Measurements from ENCODE around the gene WWC2. TPM values are rescaled to one million over a fixed set of nuclear protein-coding genes. Genes with fewer than 3 reads are reported as not detected.

WWC2 gene
- total RNA-seq, 1 donor from 2014 or later = 39.6 TPM

GRCh38 chr4:183080372-183081115 lies 18.5 kb upstream of the WWC2 start:
- Histone ChIP-seq H3K4me2 (no peak overlapping the region), H3K27ac (no peak overlapping the region), H3K9me3 (ENCODE audit: low read depth) (no peaks in the 10 kb centered on the region), H3K4me1 (peaks cover 4% of the 10 kb centered on the region), H4K20me1 (ENCODE audit: low read depth) (no peaks in the 10 kb centered on the region), H3K79me2 (ENCODE audit: low read depth) (no peaks in the 10 kb centered on the region), H3F3A (ENCODE audit: low read depth) (no peaks in the 10 kb centered on the region), H3K27me3 (no peaks in the 10 kb centered on the region), H2AFZ (replicated peaks) (no peak overlapping the region), H3K36me3 (no peaks in the 10 kb centered on the region), H3K9ac (no peak overlapping the region), H3K4me3 (no peak overlapping the region)
- H3K4me1 Mint-ChIP-seq = no peaks in the 10 kb centered on the region
- no peak for TF ChIP-seq CTCF (IDR thresholded peaks at IDR 0.05)
- TF ChIP-seq EZH2phosphoT487 (IDR thresholded peaks at IDR 0.05) = no peak
- no peak for TF ChIP-seq EZH2 (IDR thresholded peaks at IDR 0.05)
- H3K36me3 Mint-ChIP-seq = no peaks in the 10 kb centered on the region
- DNase-seq (ENCODE audit: low spot score) = no peak
- peaks cover 2% of the 10 kb centered on the region for H3K27me3 Mint-ChIP-seq (ENCODE audit: insufficient read depth, low read depth)
- no peaks in the 10 kb centered on the region for H3K9me3 Mint-ChIP-seq
- H3K27ac Mint-ChIP-seq = no peak overlapping the region
- no peak overlapping the region for H3K4me3 Mint-ChIP-seq

- no peaks in the 10 kb centered on the region for H4K20me1 ChIP-seq (ENCODE audit: low read depth)
- no peak overlapping the region for H3K4me2 ChIP-seq
- H3K9me3 ChIP-seq (ENCODE audit: low read depth) = no peaks in the 10 kb centered on the region
- H3K36me3 ChIP-seq = no peaks in the 10 kb centered on the region
- peaks cover 4% of the 10 kb centered on the region for H3K4me1 ChIP-seq
- no peaks in the 10 kb centered on the region for H3K9me3 Mint-ChIP-seq
- H3K27me3 Mint-ChIP-seq (ENCODE audit: insufficient read depth, low read depth) = peaks cover 2% of the 10 kb centered on the region
- H2AFZ ChIP-seq (replicated peaks) = no peak overlapping the region
- H3F3A ChIP-seq (ENCODE audit: low read depth) = no peaks in the 10 kb centered on the region
- no peak overlapping the region for H3K4me3 ChIP-seq
- no peaks in the 10 kb centered on the region for H3K79me2 ChIP-seq (ENCODE audit: low read depth)
- no peak for DNase-seq (ENCODE audit: low spot score)
- no peaks in the 10 kb centered on the region for H3K27me3 ChIP-seq
- H3K4me1 Mint-ChIP-seq = no peaks in the 10 kb centered on the region
- H3K27ac ChIP-seq = no peak overlapping the region
- TF ChIP-seq EZH2 (IDR thresholded peaks at IDR 0.05) (no peak), CTCF (IDR thresholded peaks at IDR 0.05) (no peak), EZH2phosphoT487 (IDR thresholded peaks at IDR 0.05) (no peak)
- H3K4me3 Mint-ChIP-seq = no peak overlapping the region
- H3K9ac ChIP-seq = no peak overlapping the region
- no peaks in the 10 kb centered on the region for H3K36me3 Mint-ChIP-seq
- H3K27ac Mint-ChIP-seq = no peak overlapping the region
Measured at GRCh38 chr4:183081116-183081469, 18.0 kb upstream of the WWC2 start.

GRCh38 chr4:183082053-183082452 lies 17.0 kb upstream of the WWC2 start:
- no peak overlapping the region for H3K4me3 Mint-ChIP-seq
- Histone ChIP-seq H2AFZ (replicated peaks) (no peak overlapping the region), H3K36me3 (no peaks in the 10 kb centered on the region), H3K27me3 (no peaks in the 10 kb centered on the region), H3K4me2 (no peak overlapping the region), H3K79me2 (ENCODE audit: low read depth) (no peaks in the 10 kb centered on the region), H3K9me3 (ENCODE audit: low read depth) (no peaks in the 10 kb centered on the region), H3K4me3 (no peak overlapping the region), H4K20me1 (ENCODE audit: low read depth) (no peaks in the 10 kb centered on the region), H3K27ac (no peak overlapping the region), H3K9ac (no peak overlapping the region), H3K4me1 (peaks cover 4% of the 10 kb centered on the region), H3F3A (ENCODE audit: low read depth) (no peaks in the 10 kb centered on the region)
- H3K4me1 Mint-ChIP-seq = no peaks in the 10 kb centered on the region
- H3K36me3 Mint-ChIP-seq = no peaks in the 10 kb centered on the region
- peaks cover 2% of the 10 kb centered on the region for H3K27me3 Mint-ChIP-seq (ENCODE audit: insufficient read depth, low read depth)
- H3K9me3 Mint-ChIP-seq = no peaks in the 10 kb centered on the region
- TF ChIP-seq EZH2 (IDR thresholded peaks at IDR 0.05) (no peak), EZH2phosphoT487 (IDR thresholded peaks at IDR 0.05) (no peak), CTCF (IDR thresholded peaks at IDR 0.05) (no peak)
- no peak for DNase-seq (ENCODE audit: low spot score)
- no peak overlapping the region for H3K27ac Mint-ChIP-seq
